Adipocyte (in vitro differentiated cells): ENCODE data around the gene NAIF1.

ENCODE experiments used
- DNase-seq: peaks from one replicate; pipeline ENCODE4 v3.0.0-alpha.2; 2015; ENCODE audit warnings: low read depth
- H3K27me3 ChIP-seq: replicated peaks from 2 replicates; pipeline ENCODE4 v1.7.0; 2013; ENCODE audit warnings: mild to moderate bottlenecking, low read length, moderate library complexity; ENCODE audit not compliant: control insufficient read depth, insufficient read depth
- H3K36me3 ChIP-seq: 2 replicates; pipeline ENCODE4 v1.7.0; 2013; ENCODE audit warnings: low read length, mild to moderate bottlenecking, moderate library complexity; ENCODE audit not compliant: control insufficient read depth, insufficient read depth, severe bottlenecking
- H3K4me1 ChIP-seq: 2 replicates; pipeline ENCODE4 v1.7.0; 2013; ENCODE audit warnings: mild to moderate bottlenecking, low read length, moderate library complexity; ENCODE audit not compliant: control insufficient read depth, insufficient read depth
- H3K4me3 ChIP-seq: 2 replicates; pipeline ENCODE4 v1.7.0; 2013; ENCODE audit warnings: mild to moderate bottlenecking, low read length, moderate library complexity
- H3K9ac ChIP-seq: 2 replicates; pipeline ENCODE4 v1.7.0; 2013; ENCODE audit warnings: mild to moderate bottlenecking, low read length, moderate library complexity
- H3K9me3 ChIP-seq: 2 replicates; pipeline ENCODE4 v1.7.0; 2013; ENCODE audit warnings: mild to moderate bottlenecking, low read length, moderate library complexity; ENCODE audit not compliant: control insufficient read depth

Gene NAIF1

GRCh38 chr9:128107468-128108268, 40.5 kb upstream of the NAIF1 start:
- Histone ChIP-seq H3K9me3 (no peaks in the 10 kb centered on the region), H3K27me3 (no peaks in the 10 kb centered on the region), H3K4me1 (no peaks in the 10 kb centered on the region), H3K9ac (no peak overlapping the region), H3K36me3 (peaks cover 62% of the 10 kb centered on the region), H3K4me3 (no peak overlapping the region)
- no peak for DNase-seq

- no peak overlapping the region for H3K4me3 ChIP-seq
- H3K9me3 ChIP-seq, result no peaks in the 10 kb centered on the region
- H3K27me3 ChIP-seq, result no peaks in the 10 kb centered on the region
- no peak overlapping the region for H3K9ac ChIP-seq
- no peak for DNase-seq
- H3K36me3 ChIP-seq, result peaks cover 69% of the 10 kb centered on the region
- H3K4me1 ChIP-seq, result peaks cover 3% of the 10 kb centered on the region
Observed at GRCh38 chr9:128106940-128107467, 39.9 kb upstream of the NAIF1 start.

- H3K9me3 ChIP-seq, result no peaks in the 10 kb centered on the region
- no peaks in the 10 kb centered on the region for H3K27me3 ChIP-seq
- H3K36me3 ChIP-seq, result peaks cover 75% of the 10 kb centered on the region
- no peak overlapping the region for H3K9ac ChIP-seq
- H3K4me1 ChIP-seq, result peaks cover 7% of the 10 kb centered on the region
- DNase-seq, result no peak
- H3K4me3 ChIP-seq, result no peak overlapping the region
Observed at GRCh38 chr9:128106181-128106939, 39.2 kb upstream of the NAIF1 start.

GRCh38 chr9:128105538-128106175, 38.5 kb upstream of the NAIF1 start:
- Histone ChIP-seq H3K27me3 (no peaks in the 10 kb centered on the region), H3K9ac (no peak overlapping the region), H3K4me1 (peaks cover 14% of the 10 kb centered on the region), H3K4me3 (no peak overlapping the region), H3K9me3 (no peaks in the 10 kb centered on the region), H3K36me3 (peaks cover 82% of the 10 kb centered on the region)
- DNase-seq, result no peak

GRCh38 chr9:128104171-128104618, 37.1 kb upstream of the NAIF1 start:
- Histone ChIP-seq H3K9me3 (no peaks in the 10 kb centered on the region), H3K9ac (no peak overlapping the region), H3K4me1 (peaks cover 28% of the 10 kb centered on the region), H3K27me3 (no peaks in the 10 kb centered on the region), H3K4me3 (no peak overlapping the region), H3K36me3 (peaks cover 81% of the 10 kb centered on the region)
- DNase-seq, result peak; percentile 44

- H3K36me3 ChIP-seq, result peaks cover 75% of the 10 kb centered on the region
- DNase-seq, result no peak
- no peak overlapping the region for H3K4me3 ChIP-seq
- H3K9ac ChIP-seq, result no peak overlapping the region
- no peaks in the 10 kb centered on the region for H3K9me3 ChIP-seq
- H3K4me1 ChIP-seq, result peaks cover 31% of the 10 kb centered on the region
- no peaks in the 10 kb centered on the region for H3K27me3 ChIP-seq
Observed at GRCh38 chr9:128103589-128103962, 36.5 kb upstream of the NAIF1 start.

GRCh38 chr9:128102861-128103588, 35.9 kb upstream of the NAIF1 start:
- Histone ChIP-seq H3K4me3 (no peak overlapping the region), H3K9ac (no peak overlapping the region), H3K27me3 (no peaks in the 10 kb centered on the region), H3K4me1 (peaks cover 32% of the 10 kb centered on the region), H3K36me3 (peaks cover 69% of the 10 kb centered on the region), H3K9me3 (no peaks in the 10 kb centered on the region)
- no peak for DNase-seq

- no peaks in the 10 kb centered on the region for H3K27me3 ChIP-seq
- DNase-seq, result no peak
- H3K36me3 ChIP-seq, result peaks cover 61% of the 10 kb centered on the region
- H3K4me3 ChIP-seq, result no peak overlapping the region
- no peak overlapping the region for H3K9ac ChIP-seq
- no peaks in the 10 kb centered on the region for H3K9me3 ChIP-seq
- H3K4me1 ChIP-seq, result peaks cover 41% of the 10 kb centered on the region
Observed at GRCh38 chr9:128102196-128102595, 35.1 kb upstream of the NAIF1 start.

GRCh38 chr9:128101690-128102089, 34.6 kb upstream of the NAIF1 start:
- Histone ChIP-seq H3K27me3 (no peaks in the 10 kb centered on the region), H3K36me3 (peaks cover 56% of the 10 kb centered on the region), H3K9ac (no peak overlapping the region), H3K4me3 (no peak overlapping the region), H3K4me1 (peaks cover 42% of the 10 kb centered on the region), H3K9me3 (no peaks in the 10 kb centered on the region)
- DNase-seq, result no peak

GRCh38 chr9:128101231-128101661, 34.1 kb upstream of the NAIF1 start:
- peak overlapping the region; percentile 88 for H3K4me3 ChIP-seq
- peaks cover 42% of the 10 kb centered on the region for H3K4me1 ChIP-seq
- peaks cover 52% of the 10 kb centered on the region for H3K36me3 ChIP-seq
- no peak overlapping the region for H3K9ac ChIP-seq
- H3K27me3 ChIP-seq, result no peaks in the 10 kb centered on the region
- no peak for DNase-seq
- no peaks in the 10 kb centered on the region for H3K9me3 ChIP-seq
